Measurements from ENCODE around the gene SH3PXD2B. TPM values are rescaled to one million over a fixed set of nuclear protein-coding genes. Genes with fewer than 3 reads are reported as not detected.

Gene SH3PXD2B
- total RNA-seq, 1 experiment from 2014 or later = 12.9 TPM

- CTCF ChIA-PET = no interaction called here
Measured at GRCh38 chr5:172312286-172312685, 142.0 kb downstream of the SH3PXD2B start.

GRCh38 chr5:172311605-172312004 is 142.7 kb downstream of the SH3PXD2B start:
- H3K4me1 Mint-ChIP-seq (ENCODE audit: low read depth, unreplicated experiment) = peaks cover 25% of the 10 kb centered on the region
- no peak overlapping the region for H3K27ac Mint-ChIP-seq (ENCODE audit: unreplicated experiment)
- no peaks in the 10 kb centered on the region for H3K36me3 Mint-ChIP-seq (ENCODE audit: insufficient read depth, unreplicated experiment)
- Histone ChIP-seq H3K27me3 (replicated peaks; ENCODE audit: control insufficient read depth, insufficient read depth, low read length) (no peaks in the 10 kb centered on the region), H3K36me3 (ENCODE audit: control insufficient read depth, insufficient read depth, low read length) (no peaks in the 10 kb centered on the region), H3K9me3 (peaks cover 4% of the 10 kb centered on the region; the same call in 1 of the 2 replicates), H3K4me3 (ENCODE audit: low read depth, low read length) (no peak overlapping the region), H3K4me1 (peaks cover 27% of the 10 kb centered on the region)
- no peak overlapping the region for H3K4me3 Mint-ChIP-seq (ENCODE audit: unreplicated experiment)
- BruUV-seq (replicated peaks) = no TSS peak
- no peak for TF ChIP-seq CTCF (IDR thresholded peaks at IDR 0.05; ENCODE audit: insufficient read depth in 1 of 2, low read depth in 1 of 2, low read length in 1 of 2, severe bottlenecking in 1 of 2, unreplicated experiment in 1 of 2)
- intact Hi-C loops (cut with micrococcal nuclease; ENCODE audit: unreplicated experiment) = no loop called here
- H3K27me3 Mint-ChIP-seq (ENCODE audit: insufficient read depth, unreplicated experiment) = no peaks in the 10 kb centered on the region
- POLR2A ChIA-PET = no interaction called here
- CTCF ChIA-PET = no interaction called here
- H3K9me3 Mint-ChIP-seq (ENCODE audit: unreplicated experiment) = no peaks in the 10 kb centered on the region
- DNase-seq = no peak

More at GRCh38 chr5:172312286-172312685, 142.0 kb downstream of the SH3PXD2B start:
- Mint-ChIP-seq H3K36me3 (ENCODE audit: insufficient read depth, unreplicated experiment) (no peaks in the 10 kb centered on the region), H3K4me1 (ENCODE audit: low read depth, unreplicated experiment) (peaks cover 25% of the 10 kb centered on the region), H3K9me3 (ENCODE audit: unreplicated experiment) (no peaks in the 10 kb centered on the region), H3K27me3 (ENCODE audit: insufficient read depth, unreplicated experiment) (no peaks in the 10 kb centered on the region), H3K4me3 (ENCODE audit: unreplicated experiment) (no peak overlapping the region), H3K27ac (ENCODE audit: unreplicated experiment) (no peak overlapping the region)
- no peaks in the 10 kb centered on the region for H3K36me3 ChIP-seq (ENCODE audit: control insufficient read depth, insufficient read depth, low read length)
- POLR2A ChIA-PET = no interaction called here
- no peak for DNase-seq
- no peak overlapping the region for H3K4me3 ChIP-seq (ENCODE audit: low read depth, low read length)
- H3K9me3 ChIP-seq = no peaks in the 10 kb centered on the region
- no peak for TF ChIP-seq CTCF (IDR thresholded peaks at IDR 0.05; ENCODE audit: insufficient read depth in 1 of 2, low read depth in 1 of 2, low read length in 1 of 2, severe bottlenecking in 1 of 2, unreplicated experiment in 1 of 2)
- H3K27me3 ChIP-seq (replicated peaks; ENCODE audit: control insufficient read depth, insufficient read depth, low read length) = no peaks in the 10 kb centered on the region
- H3K4me1 ChIP-seq = peaks cover 29% of the 10 kb centered on the region
- no TSS peak for BruUV-seq (replicated peaks)
- intact Hi-C loops (cut with micrococcal nuclease; ENCODE audit: unreplicated experiment) = no loop called here

- no TSS peak for BruUV-seq (replicated peaks)
- Histone ChIP-seq H3K27me3 (replicated peaks; ENCODE audit: control insufficient read depth, insufficient read depth, low read length) (no peaks in the 10 kb centered on the region), H3K4me1 (peaks cover 22% of the 10 kb centered on the region), H3K9me3 (peaks cover 9% of the 10 kb centered on the region; the same call in 1 of the 2 replicates), H3K4me3 (ENCODE audit: low read depth, low read length) (no peak overlapping the region), H3K36me3 (ENCODE audit: control insufficient read depth, insufficient read depth, low read length) (no peaks in the 10 kb centered on the region)
- CTCF ChIA-PET = no interaction called here
- Mint-ChIP-seq H3K4me3 (ENCODE audit: unreplicated experiment) (no peak overlapping the region), H3K27me3 (ENCODE audit: insufficient read depth, unreplicated experiment) (no peaks in the 10 kb centered on the region), H3K9me3 (ENCODE audit: unreplicated experiment) (no peaks in the 10 kb centered on the region), H3K27ac (ENCODE audit: unreplicated experiment) (no peak overlapping the region), H3K36me3 (ENCODE audit: insufficient read depth, unreplicated experiment) (no peaks in the 10 kb centered on the region), H3K4me1 (ENCODE audit: low read depth, unreplicated experiment) (peaks cover 20% of the 10 kb centered on the region)
- intact Hi-C loops (cut with micrococcal nuclease; ENCODE audit: unreplicated experiment) = no loop called here
- no peak for TF ChIP-seq CTCF (IDR thresholded peaks at IDR 0.05; ENCODE audit: insufficient read depth in 1 of 2, low read depth in 1 of 2, low read length in 1 of 2, severe bottlenecking in 1 of 2, unreplicated experiment in 1 of 2)
- POLR2A ChIA-PET = no interaction called here
- no peak for DNase-seq
Measured at GRCh38 chr5:172311026-172311425, 143.3 kb downstream of the SH3PXD2B start.
